ENCODE results near the gene SOX6.

The SOX6 gene

GRCh38 chr11:16001044-16001568 is 355.2 kb downstream of the SOX6 start:
- no peak overlapping the region for H3K4me3 ChIP-seq (ENCODE audit: low read length)
- no peak for TF ChIP-seq CTCF (IDR thresholded peaks at IDR 0.05; ENCODE audit: insufficient read depth, low read depth, low read length, missing control alignments)
- DNase-seq (ENCODE audit: low read depth) = no peak

GRCh38 chr11:16000065-16000464 is 356.3 kb downstream of the SOX6 start:
- DNase-seq (ENCODE audit: low read depth) = peak; percentile 61
- no peak for TF ChIP-seq CTCF (IDR thresholded peaks at IDR 0.05; ENCODE audit: insufficient read depth, low read depth, low read length, missing control alignments)
- H3K4me3 ChIP-seq (ENCODE audit: low read length) = no peak overlapping the region

GRCh38 chr11:15993345-15993744 is 363.0 kb downstream of the SOX6 start:
- no peak overlapping the region for H3K4me3 ChIP-seq (ENCODE audit: low read length)
- TF ChIP-seq CTCF (IDR thresholded peaks at IDR 0.05; ENCODE audit: insufficient read depth, low read depth, low read length, missing control alignments) = no peak
- no peak for DNase-seq (ENCODE audit: low read depth)

GRCh38 chr11:15991215-15991614 is 365.1 kb downstream of the SOX6 start:
- no peak overlapping the region for H3K4me3 ChIP-seq (ENCODE audit: low read length)
- no peak for DNase-seq (ENCODE audit: low read depth)
- TF ChIP-seq CTCF (IDR thresholded peaks at IDR 0.05; ENCODE audit: insufficient read depth, low read depth, low read length, missing control alignments) = no peak

- no peak overlapping the region for H3K4me3 ChIP-seq (ENCODE audit: low read length)
- no peak for DNase-seq (ENCODE audit: low read depth)
- no peak for TF ChIP-seq CTCF (IDR thresholded peaks at IDR 0.05; ENCODE audit: insufficient read depth, low read depth, low read length, missing control alignments)
These were observed 366.7 kb downstream of the SOX6 start for GRCh38 chr11:15989685-15990084.

GRCh38 chr11:15988693-15989231 is 367.6 kb downstream of the SOX6 start:
- peak; percentile 39 for TF ChIP-seq CTCF (IDR thresholded peaks at IDR 0.05; ENCODE audit: insufficient read depth, low read depth, low read length, missing control alignments)
- no peak overlapping the region for H3K4me3 ChIP-seq (ENCODE audit: low read length)
- no peak for DNase-seq (ENCODE audit: low read depth)

GRCh38 chr11:15988016-15988550 is 368.3 kb downstream of the SOX6 start:
- no peak for TF ChIP-seq CTCF (IDR thresholded peaks at IDR 0.05; ENCODE audit: insufficient read depth, low read depth, low read length, missing control alignments)
- no peak overlapping the region for H3K4me3 ChIP-seq (ENCODE audit: low read length)
- DNase-seq (ENCODE audit: low read depth) = no peak
